Muscle of back (tissue), 11 donors: ENCODE measurements around the gene CCDC144A. TPM values are rescaled to one million over a fixed set of nuclear protein-coding genes. Genes with fewer than 3 reads are reported as not detected.
"Not testable (repeated sequence)": the region's sequence is repeated elsewhere in the genome, so short reads cannot be mapped to it uniquely, and the experiment has no call there.

Source experiments
- DNase-seq, 3 donors: peaks; one replicate each; pipeline versions ENCODE4 v3.0.0 to v3.0.0-alpha.2; 2013
- polyA plus RNA-seq, 10 donors: library from polyadenylated mRNA; unstranded; fragments of 120-200 nt; gene quantifications; one replicate each; pipeline ENCODE4 v1.2.1, GENCODE V29; 2013; ENCODE audit not compliant: insufficient read length in 10 of 10

The CCDC144A gene
- polyA plus RNA-seq, 10 donors: 0.54 to 5.6 (median 2.6) TPM

- DNase-seq: not testable (repeated sequence)
Observed at GRCh38 chr17:16750515-16750914, 60.5 kb downstream of the CCDC144A start.

DNA sequence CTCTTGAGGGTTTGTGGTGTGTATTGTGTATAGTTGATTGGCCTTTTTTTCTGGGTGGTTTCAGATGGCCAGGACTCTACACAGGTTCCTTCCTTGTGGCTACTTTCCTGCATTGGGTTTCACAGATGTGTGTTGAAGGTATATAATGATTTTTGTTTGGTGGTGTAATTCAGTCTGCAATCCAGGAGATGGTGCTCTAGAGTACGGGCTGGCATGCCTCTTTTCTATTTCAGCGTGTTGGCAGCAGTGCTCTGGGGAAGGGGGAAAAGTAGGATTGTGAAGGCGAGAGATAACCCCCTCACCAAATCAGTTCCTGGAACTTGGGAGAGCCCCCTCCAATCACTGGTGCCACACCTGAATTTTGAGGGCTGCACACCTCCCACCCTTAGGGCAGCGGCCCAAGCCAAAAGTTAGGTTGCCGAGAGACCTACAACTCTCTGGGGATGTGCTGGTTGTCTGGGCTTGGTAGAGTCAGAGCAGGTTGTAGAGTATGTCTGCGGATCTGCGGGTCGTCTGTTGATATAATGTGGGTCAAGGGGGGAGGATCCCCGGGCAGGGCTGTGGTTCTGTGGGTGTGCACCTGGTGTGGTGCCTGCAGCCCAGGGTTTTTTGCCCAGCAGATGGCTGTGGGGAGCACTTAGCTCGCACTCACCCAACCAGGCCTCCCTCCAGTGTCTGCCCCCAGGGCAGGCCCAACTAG lies 61.3 kb downstream of the CCDC144A start:
- not testable (repeated sequence) for DNase-seq

GRCh38 chr17:16751924-16752287 lies 61.9 kb downstream of the CCDC144A start:
- DNase-seq: not testable (repeated sequence)

- not testable (repeated sequence) for DNase-seq
Observed at GRCh38 chr17:16757520-16757919, 67.5 kb downstream of the CCDC144A start.

DNA sequence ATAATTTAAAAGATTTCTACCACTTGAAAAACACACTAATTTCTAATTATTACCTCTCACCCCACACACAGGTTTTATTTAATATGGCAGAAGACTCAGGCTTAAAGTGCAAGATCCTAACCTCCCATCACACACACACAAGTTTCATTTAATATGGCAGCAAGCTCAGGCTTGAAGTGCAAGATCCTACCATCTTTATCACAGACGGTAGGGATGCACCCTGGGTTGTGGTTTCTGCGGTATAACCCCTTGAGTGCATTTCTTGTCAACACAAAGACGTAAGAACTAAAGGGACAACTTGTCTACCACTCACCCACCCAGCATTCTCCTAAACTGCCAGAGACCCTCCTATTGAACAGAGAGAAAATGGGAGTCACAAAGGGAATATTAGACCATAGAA lies 68.1 kb downstream of the CCDC144A start:
- not testable (repeated sequence) for DNase-seq

- not testable (repeated sequence) for DNase-seq
Observed at GRCh38 chr17:16768290-16769175, 78.5 kb downstream of the CCDC144A start.

DNA sequence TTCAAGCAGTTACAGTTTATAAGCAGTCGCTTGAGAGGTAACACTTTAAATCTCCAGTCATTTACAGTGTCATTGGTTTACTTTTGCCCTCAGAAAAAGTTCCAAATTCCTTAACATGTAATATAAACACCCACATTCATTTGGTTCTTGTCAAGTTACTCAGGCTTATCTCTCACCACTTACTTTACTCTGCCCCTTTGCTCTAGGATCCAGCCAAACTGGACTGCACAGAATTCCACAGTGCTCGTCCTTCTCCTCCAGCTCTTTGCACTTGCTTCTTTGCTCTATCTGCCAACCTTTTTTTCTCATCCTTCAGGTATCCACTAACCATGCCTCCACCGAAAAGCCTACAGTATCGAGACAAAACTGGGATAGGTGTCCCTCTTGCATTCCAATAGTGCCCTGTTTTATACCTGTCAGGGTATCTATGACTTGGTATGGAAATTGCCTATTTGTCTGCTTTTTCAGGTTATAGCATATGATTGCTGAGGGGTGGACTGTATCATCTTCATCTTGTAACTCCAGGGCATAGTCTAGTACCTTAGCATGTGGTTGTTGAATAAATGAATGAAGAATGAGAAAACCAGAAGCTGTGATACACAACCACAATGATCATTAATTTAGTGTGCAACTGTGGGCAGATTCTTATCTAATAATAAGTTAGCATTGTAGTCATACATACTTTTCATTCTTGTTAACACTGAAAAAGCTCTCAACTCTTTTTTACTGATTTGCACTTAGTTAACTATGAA lies 82.5 kb downstream of the CCDC144A start:
- not testable (repeated sequence) for DNase-seq

DNA sequence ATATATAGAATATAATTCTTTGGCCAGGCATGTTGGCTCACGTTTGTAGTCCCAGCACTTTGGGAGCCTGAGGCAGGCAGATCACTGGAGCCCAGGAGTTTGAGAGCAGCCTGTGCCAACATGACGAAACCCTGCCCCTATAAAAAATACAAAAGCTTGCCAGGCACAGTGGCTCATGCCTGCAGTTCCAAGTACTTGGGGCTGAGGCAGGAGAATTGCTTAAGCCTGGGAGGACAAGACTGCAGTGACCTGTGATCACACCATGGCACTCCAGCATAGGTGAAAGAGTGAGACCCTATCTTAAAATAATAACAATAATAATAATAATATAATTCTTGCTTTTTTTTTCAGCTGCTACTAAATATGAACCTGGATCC lies 83.1 kb downstream of the CCDC144A start:
- DNase-seq: not testable (repeated sequence)

GRCh38 chr17:16787851-16788250 lies 97.8 kb downstream of the CCDC144A start:
- DNase-seq: not testable (repeated sequence)

GRCh38 chr17:16788889-16789536 lies 99.0 kb downstream of the CCDC144A start:
- not testable (repeated sequence) for DNase-seq

DNA sequence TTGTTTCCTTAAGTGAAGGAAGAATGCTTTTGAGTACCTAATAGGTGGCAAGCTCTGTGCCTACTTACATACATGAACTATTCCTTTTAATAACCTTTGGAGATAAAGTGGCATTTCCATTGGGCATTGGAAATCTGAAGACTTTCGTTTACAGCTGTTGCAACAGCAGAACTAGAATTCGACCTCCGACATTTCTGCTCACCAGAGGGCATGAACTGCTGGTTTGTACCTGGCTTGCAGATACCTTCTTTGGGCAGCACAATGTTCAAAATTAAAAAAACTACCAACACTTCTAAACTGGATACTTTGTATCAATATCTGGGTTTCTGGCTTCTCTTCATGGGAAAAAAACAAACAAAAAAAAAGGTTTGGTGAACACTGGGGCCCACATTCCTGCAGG lies 99.6 kb downstream of the CCDC144A start:
- DNase-seq: not testable (repeated sequence)

GRCh38 chr17:16790313-16790871 lies 100.4 kb downstream of the CCDC144A start:
- DNase-seq: not testable (repeated sequence)

- not testable (repeated sequence) for DNase-seq
Observed at GRCh38 chr17:16794215-16794614, 104.2 kb downstream of the CCDC144A start.

DNA sequence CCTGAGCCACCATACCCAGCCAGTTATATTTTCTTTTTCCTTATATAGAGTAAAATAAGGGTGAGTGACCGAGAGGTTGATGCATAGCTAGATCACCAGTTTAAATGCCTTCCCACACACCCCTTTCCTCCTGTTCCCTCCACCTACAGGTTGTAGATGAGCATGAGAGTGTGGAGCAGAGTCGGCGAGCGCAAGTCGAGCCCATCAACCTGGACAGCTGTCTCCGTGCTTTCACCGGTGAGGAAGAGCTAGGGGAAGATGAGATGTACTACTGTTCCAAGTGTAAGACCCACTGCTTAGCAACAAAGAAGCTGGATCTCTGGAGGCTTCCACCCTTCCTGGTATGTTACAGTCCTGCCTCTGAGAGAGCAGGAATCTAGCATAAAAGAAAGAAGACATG lies 105.9 kb downstream of the CCDC144A start:
- not testable (repeated sequence) for DNase-seq

DNA sequence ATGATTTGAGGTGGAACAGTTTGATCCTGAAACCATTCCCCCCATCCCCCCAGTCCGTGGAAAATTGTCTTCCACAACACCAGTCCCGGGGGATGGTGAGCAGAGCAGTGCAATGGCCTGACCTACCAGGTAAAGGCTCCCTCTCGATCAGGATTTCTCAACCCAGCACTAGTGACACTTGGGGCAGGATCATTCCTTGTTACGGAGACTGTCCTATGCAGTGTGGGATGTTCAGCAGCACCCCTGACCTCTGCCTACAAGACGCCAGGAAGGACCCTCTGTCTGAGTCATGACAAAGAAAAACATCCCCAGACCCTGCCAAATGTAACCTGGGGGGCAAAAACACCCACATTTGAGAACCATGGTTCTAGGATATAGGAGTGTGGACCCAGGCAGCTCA lies 114.8 kb downstream of the CCDC144A start:
- not testable (repeated sequence) for DNase-seq

- not testable (repeated sequence) for DNase-seq
Observed at GRCh38 chr17:16806599-16806998, 116.6 kb downstream of the CCDC144A start.

DNA sequence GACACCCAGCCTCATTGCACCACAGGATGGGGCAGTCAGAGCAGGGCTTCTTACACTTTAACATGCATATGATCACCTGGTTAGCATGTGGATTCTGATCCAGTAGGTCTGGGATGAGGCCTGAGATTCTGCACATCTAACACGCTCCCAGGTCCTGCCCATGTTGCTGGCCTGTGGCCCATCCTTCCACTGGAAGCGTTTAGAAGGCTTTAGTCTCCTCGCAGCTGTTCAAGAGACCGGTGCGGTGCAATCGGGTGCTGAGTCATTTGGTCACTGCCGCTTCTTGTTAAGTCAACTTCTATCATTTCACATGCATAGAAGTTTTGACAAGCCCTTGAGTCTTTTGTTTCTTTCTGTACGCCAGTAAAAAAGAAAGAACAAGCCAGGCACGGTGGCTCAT lies 117.6 kb downstream of the CCDC144A start:
- not testable (repeated sequence) for DNase-seq

GRCh38 chr17:16810236-16810635 lies 120.2 kb downstream of the CCDC144A start:
- DNase-seq: not testable (repeated sequence)

- DNase-seq: peak in 1 of 3 donors; percentile 30
Observed at GRCh38 chr17:16812126-16812525, 122.1 kb downstream of the CCDC144A start.

DNA sequence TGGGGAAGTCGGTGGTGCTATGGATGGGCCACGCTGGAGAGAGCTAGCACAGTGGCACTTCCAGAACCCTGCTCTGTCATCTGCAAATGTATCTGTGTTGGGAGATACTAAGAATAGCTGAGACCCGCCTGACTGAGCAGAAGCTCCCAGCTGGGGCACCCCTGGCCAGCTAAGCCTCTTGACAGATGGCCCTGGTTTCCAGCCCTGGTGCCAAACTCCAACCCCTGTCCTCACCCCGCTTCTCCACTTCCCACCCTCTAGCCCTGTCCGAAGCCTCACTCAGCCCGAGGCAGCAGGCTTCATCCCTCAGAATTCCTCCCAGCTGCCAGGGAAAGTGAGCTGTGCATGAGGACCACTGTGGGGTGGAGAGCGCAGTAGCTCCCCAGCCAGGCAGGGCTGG lies 124.4 kb downstream of the CCDC144A start:
- peak in 1 of 3 donors; percentile 33 for DNase-seq

DNA sequence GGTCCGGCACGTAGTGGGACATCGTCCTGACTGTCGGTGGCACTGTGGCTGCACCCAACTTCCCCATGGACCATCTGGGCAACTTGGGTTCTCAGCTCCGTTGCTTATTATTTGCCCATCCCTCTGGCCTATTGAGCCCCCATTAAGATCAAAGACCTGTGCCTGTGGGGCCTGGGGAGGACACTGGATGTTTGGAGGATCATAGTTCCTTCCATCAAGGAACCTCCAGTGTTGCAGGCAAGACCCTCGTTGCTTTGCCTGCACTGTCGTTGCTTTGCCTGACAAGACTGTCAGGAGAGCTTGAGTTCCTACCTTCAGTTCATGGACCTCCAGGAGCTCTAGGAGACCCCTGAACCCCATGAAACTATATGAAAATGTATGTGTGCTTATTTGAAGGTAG lies 127.2 kb downstream of the CCDC144A start:
- DNase-seq: no peak
